Gastrocnemius medialis (tissue), 4 donors: ENCODE results near the gene ANKRD40CL. TPM values are rescaled to one million over a fixed set of nuclear protein-coding genes. Genes with fewer than 3 reads are reported as not detected.
A peak's percentile ranks its signal among the peaks of the same experiment; 100 is the strongest.

Experiments used
- ATAC-seq, 2 donors: fragments of 150-250 bp; one replicate each; pipeline ENCODE4 v1.9.1; 2016
- DNase-seq, 2 donors: peaks; one replicate each; pipeline ENCODE4 v3.0.0-alpha.2; 2019
- H3K27ac ChIP-seq, 4 donors: fragments of 200-600 bp; sonication (generic); 1 replicate in 1 of 4; 2 replicates in 3 of 4; pipeline ENCODE4 v1.5.1; 2016 to 2018; ENCODE audit warnings: mild to moderate bottlenecking in 2 of 4, moderate library complexity in 1 of 4
- H3K27me3 ChIP-seq, 3 donors: fragments of 200-600 bp; sonication (generic) in 2 of 3; 1 replicate in 1 of 3; 2 replicates in 2 of 3; pipeline versions ENCODE4 v1.5.1 to v1.6.0; 2016 to 2019; ENCODE audit warnings: mild to moderate bottlenecking in 1 of 3, moderate library complexity in 1 of 3
- H3K36me3 ChIP-seq, 2 donors: fragments of 200-600 bp; sonication (generic) in 1 of 2; one replicate each; pipeline ENCODE4 v1.5.1; 2017 to 2018
- H3K4me1 ChIP-seq, 2 donors: fragments of 200-600 bp; sonication (generic) in 1 of 2; one replicate each; pipeline ENCODE4 v1.5.1; 2016 to 2017; ENCODE audit warnings: mild to moderate bottlenecking in 2 of 2
- H3K4me3 ChIP-seq, 4 donors: fragments of 200-600 bp; sonication (generic) in 3 of 4; 1 replicate in 1 of 4; 2 replicates in 3 of 4; pipeline ENCODE4 v1.5.1; 2016 to 2019; ENCODE audit warnings: mild to moderate bottlenecking in 2 of 4
- H3K9me3 ChIP-seq, 3 donors: fragments of 200-600 bp; sonication (generic) in 2 of 3; 1 replicate in 1 of 3; 2 replicates in 2 of 3; pipeline ENCODE4 v1.5.1; 2016 to 2019
- POLR2A ChIP-seq, 2 donors: fragments of 450-650 bp; IDR thresholded peaks; one replicate each; pipeline ENCODE4 v1.6.1; 2017; ENCODE audit warnings: antibody characterized with exemption in 2 of 2, mild to moderate bottlenecking in 2 of 2, moderate library complexity in 2 of 2
- in situ Hi-C, 4 donors: fragments of 200-750 bp; cut with MboI; loops; one replicate each; pipeline versions ENCODE4 v1.15.0 to v1.8.0; 2017; ENCODE audit warnings: low sequenced_read_pairs in 4 of 4
- intact Hi-C: fragments of 100-400 bp; cut with DNase I; formaldehyde crosslinking; loops from one replicate; pipeline ENCODE4 v1.15.1; 2023; ENCODE audit warnings: low total_unique reads
- total RNA-seq, 4 donors: library from RNA; depleted of rRNA; stranded (reverse); fragments of >200 nt; gene quantifications; one replicate each; pipeline versions ENCODE4 v1.1.0 to v1.2.3, GENCODE V29; 2016
- TF ChIP-seq, protein P1 (sequence below), 5 experiments: fragments of 450-650 bp in 3 of 5; fragments of 200-600 bp in 2 of 5; sonication (generic) in 2 of 5; IDR thresholded peaks in 4 of 5; conservative IDR thresholded peaks in 1 of 5; 1 replicate in 4 of 5; 2 replicates in 1 of 5; pipeline ENCODE4 v1.5.1; 2016 to 2019; ENCODE audit warnings: antibody characterized with exemption in 5 of 5, mild to moderate bottlenecking in 3 of 5, moderate library complexity in 3 of 5

The ANKRD40CL gene
- total RNA-seq, 4 donors from 2014 or later, result not detected

DNA sequence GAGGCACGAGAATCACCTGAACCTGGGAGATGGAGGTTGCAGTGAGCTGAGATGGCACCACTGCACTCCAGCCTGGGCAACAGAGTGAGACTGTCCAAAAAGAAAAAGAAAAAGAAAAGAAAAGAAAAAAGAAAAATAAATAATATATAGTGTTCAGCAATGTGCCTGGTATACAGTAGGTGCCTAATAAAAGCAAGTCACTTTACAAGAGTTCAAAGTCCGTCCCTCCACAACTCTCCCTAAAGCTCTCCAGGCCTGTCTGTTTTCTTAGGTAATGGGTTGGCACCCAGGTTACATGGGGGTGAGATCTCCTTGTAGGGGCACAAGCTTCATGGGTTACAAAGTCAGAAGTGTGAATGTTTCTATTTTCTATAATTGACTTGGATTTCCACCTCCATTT lies 16.6 kb upstream of the ANKRD40CL start:
- no peaks in the 10 kb centered on the region for H3K36me3 ChIP-seq
- no peaks in the 10 kb centered on the region for H3K27me3 ChIP-seq
- no peak overlapping the region for H3K27ac ChIP-seq
- intact Hi-C loops, result loop anchor here (1.0 to 2.0 kb wide), 2 partner anchors 58 to 173 kb away; no protein-coding TSS in a partner anchor
- H3K4me1 ChIP-seq, result no peaks in the 10 kb centered on the region
- no peak overlapping the region for H3K4me3 ChIP-seq
- ATAC-seq (no peak), DNase-seq (no peak)
- in situ Hi-C loops, result loop anchor here (5.0 to 10.0 kb wide), 3 partner anchors 58 to 173 kb away; no protein-coding TSS in a partner anchor
- TF ChIP-seq, protein P1, sequence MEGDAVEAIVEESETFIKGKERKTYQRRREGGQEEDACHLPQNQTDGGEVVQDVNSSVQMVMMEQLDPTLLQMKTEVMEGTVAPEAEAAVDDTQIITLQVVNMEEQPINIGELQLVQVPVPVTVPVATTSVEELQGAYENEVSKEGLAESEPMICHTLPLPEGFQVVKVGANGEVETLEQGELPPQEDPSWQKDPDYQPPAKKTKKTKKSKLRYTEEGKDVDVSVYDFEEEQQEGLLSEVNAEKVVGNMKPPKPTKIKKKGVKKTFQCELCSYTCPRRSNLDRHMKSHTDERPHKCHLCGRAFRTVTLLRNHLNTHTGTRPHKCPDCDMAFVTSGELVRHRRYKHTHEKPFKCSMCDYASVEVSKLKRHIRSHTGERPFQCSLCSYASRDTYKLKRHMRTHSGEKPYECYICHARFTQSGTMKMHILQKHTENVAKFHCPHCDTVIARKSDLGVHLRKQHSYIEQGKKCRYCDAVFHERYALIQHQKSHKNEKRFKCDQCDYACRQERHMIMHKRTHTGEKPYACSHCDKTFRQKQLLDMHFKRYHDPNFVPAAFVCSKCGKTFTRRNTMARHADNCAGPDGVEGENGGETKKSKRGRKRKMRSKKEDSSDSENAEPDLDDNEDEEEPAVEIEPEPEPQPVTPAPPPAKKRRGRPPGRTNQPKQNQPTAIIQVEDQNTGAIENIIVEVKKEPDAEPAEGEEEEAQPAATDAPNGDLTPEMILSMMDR (IDR thresholded peaks at IDR 0.05 in 4 of 5, conservative IDR thresholded peaks at IDR 0.05 in 1 of 5), result no peak
- no peak for TF ChIP-seq POLR2A (IDR thresholded peaks at IDR 0.05)
- no peaks in the 10 kb centered on the region for H3K9me3 ChIP-seq

DNA sequence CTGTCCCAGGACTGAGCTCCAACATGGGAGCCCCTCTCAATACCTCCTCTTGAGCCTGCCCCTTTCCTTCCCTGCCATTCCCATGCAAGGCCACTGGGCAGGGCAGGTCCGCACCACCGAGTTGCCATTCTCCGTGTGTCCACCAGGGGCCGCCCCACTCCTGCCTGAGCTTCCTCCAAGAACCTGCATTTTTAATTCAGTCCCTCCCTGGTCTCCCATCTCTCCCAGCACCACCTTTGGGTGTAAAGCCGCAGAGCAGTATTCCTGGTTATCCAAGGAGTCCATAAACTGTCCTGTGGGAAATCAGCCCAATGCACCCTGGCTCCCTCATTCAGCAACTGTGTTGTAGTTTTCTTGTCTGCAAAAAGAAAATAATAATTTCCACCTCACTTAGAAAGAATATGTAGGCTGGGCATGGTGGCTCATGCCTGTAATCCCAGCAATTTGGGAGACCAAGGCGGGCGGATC lies 15.9 kb upstream of the ANKRD40CL start:
- H3K4me3 ChIP-seq, result no peak overlapping the region
- TF ChIP-seq POLR2A (IDR thresholded peaks at IDR 0.05), result no peak
- TF ChIP-seq, protein P1 (IDR thresholded peaks at IDR 0.05 in 4 of 5, conservative IDR thresholded peaks at IDR 0.05 in 1 of 5), result peak; percentile 95 to 99 (median 97)
- H3K36me3 ChIP-seq, result no peaks in the 10 kb centered on the region
- peak; percentile 73 to 92 for ATAC-seq
- H3K27ac ChIP-seq, result no peak overlapping the region
- no peaks in the 10 kb centered on the region for H3K27me3 ChIP-seq
- in situ Hi-C loops (loop anchor here (5.0 to 10.0 kb wide), 3 partner anchors 59 to 174 kb away; no protein-coding TSS in a partner anchor), intact Hi-C loops (loop anchor here (1.0 to 2.0 kb wide), 2 partner anchors 59 to 174 kb away; no protein-coding TSS in a partner anchor)
- DNase-seq, result peak; percentile 62 to 76
- no peaks in the 10 kb centered on the region for H3K4me1 ChIP-seq
- H3K9me3 ChIP-seq, result no peaks in the 10 kb centered on the region

DNA sequence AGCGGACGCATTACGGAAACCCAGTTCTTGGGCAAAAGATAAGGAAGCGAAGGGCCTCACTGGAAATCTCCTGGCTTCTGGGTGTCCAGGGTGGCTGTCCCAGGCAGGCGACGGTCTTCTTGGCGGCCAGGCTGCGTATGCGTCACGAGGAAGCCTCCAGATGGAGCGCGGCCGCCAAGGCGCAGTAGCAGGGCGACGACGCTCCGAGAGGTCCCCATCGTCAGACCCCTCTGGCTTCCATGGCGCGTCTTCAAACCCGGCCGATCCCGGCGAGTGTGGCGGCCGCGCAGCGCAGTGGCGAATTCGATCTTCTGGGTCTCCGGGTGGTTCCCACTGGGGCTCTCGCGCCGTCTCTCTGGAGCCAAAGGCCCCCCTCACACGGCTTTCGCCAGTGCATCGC lies 13.8 kb upstream of the ANKRD40CL start:
- intact Hi-C loops, result no loop called here
- H3K9me3 ChIP-seq, result no peaks in the 10 kb centered on the region
- in situ Hi-C loops, result loop anchor here (5.0 to 10.0 kb wide), 3 partner anchors 61 to 176 kb away; no protein-coding TSS in a partner anchor

DNA sequence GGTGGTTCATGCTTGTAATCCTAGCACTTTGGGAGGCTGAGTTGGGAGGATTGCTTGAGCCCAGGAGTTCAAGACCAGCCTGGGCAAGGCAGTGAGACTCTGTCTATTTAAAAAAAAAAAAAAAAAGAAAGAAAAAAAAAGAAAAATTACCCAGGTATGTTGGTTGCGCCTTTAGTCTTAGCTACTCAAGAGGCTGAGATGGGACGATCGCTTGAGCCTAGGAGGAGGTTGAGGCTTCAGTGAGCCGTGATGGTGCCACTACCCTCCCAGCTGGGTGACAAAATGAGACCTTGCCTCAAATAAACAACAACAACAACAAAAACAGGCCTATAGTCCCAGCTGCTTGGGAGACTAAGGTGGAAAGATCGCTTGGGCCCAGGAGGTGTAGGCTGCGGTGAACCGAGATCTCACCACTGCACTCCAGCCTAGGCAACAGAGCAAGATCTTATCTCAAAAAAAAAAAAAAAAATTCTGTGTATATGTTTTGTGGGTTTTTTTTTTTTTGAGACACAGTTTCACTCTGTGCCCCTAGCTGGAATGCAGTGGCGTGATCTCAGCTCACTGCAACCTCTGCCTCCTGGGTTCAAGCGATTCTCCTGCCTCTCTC lies 12.5 kb upstream of the ANKRD40CL start:
- H3K4me3 ChIP-seq, result no peak overlapping the region
- in situ Hi-C loops, result loop anchor here (5.0 to 10.0 kb wide), 3 partner anchors 62 to 177 kb away; no protein-coding TSS in a partner anchor
- H3K4me1 ChIP-seq, result no peaks in the 10 kb centered on the region
- no peak for ATAC-seq
- H3K27me3 ChIP-seq, result no peaks in the 10 kb centered on the region
- H3K36me3 ChIP-seq, result no peaks in the 10 kb centered on the region
- no peak for DNase-seq
- no peaks in the 10 kb centered on the region for H3K9me3 ChIP-seq
- intact Hi-C loops, result no loop called here
- H3K27ac ChIP-seq, result no peak overlapping the region
- no peak for TF ChIP-seq POLR2A (IDR thresholded peaks at IDR 0.05)
- TF ChIP-seq, protein P1 (IDR thresholded peaks at IDR 0.05 in 4 of 5, conservative IDR thresholded peaks at IDR 0.05 in 1 of 5), result no peak

More for the DNA sequence above, 13.8 kb upstream of the ANKRD40CL start:
- Histone ChIP-seq H3K27ac (no peak overlapping the region), H3K4me3 (peak overlapping the region; percentile 17 to 44 (median 38)), H3K36me3 (no peaks in the 10 kb centered on the region), H3K4me1 (no peaks in the 10 kb centered on the region), H3K27me3 (no peaks in the 10 kb centered on the region)
- TF ChIP-seq, protein P1 (IDR thresholded peaks at IDR 0.05 in 4 of 5, conservative IDR thresholded peaks at IDR 0.05 in 1 of 5), result no peak
- no peak for TF ChIP-seq POLR2A (IDR thresholded peaks at IDR 0.05)
- no peak for ATAC-seq
- no peak for DNase-seq
